ENCODE measurements around the gene UBE2C.

The UBE2C gene

GRCh38 chr20:45834797-45835161 is 22.3 kb downstream of the UBE2C start:
- Histone ChIP-seq H3K27me3 (ENCODE audit: control insufficient read depth, low read length) (peaks cover 23% of the 10 kb centered on the region), H3K9me3 (ENCODE audit: control insufficient read depth, insufficient read depth, low read length) (no peaks in the 10 kb centered on the region), H3K4me2 (ENCODE audit: low read length) (no peak overlapping the region), H3F3A (ENCODE audit: control insufficient read depth, insufficient read depth) (0 out of 2 replicates have a peak, but pooled peaks cover 2% of the 10 kb centered on the region), H3K4me1 (ENCODE audit: control insufficient read depth, low read length) (peaks cover 11% of the 10 kb centered on the region), H3K36me3 (ENCODE audit: control insufficient read depth, low read length) (no peaks in the 10 kb centered on the region), H3K27ac (ENCODE audit: low read depth, low read length) (no peak overlapping the region), H3K9me2 (replicated peaks; ENCODE audit: control insufficient read depth, low read length) (no peaks in the 10 kb centered on the region), H3K4me3 (ENCODE audit: low read length) (no peak overlapping the region), H4K20me1 (ENCODE audit: control insufficient read depth, insufficient read depth, low read depth, low read length) (no peaks in the 10 kb centered on the region), H3K79me2 (ENCODE audit: control insufficient read depth, low read length) (no peaks in the 10 kb centered on the region)
- TF ChIP-seq EZH2phosphoT487 (IDR thresholded peaks at IDR 0.05; ENCODE audit: borderline replicate concordance, low read length): no peak
- TF ChIP-seq CTCF (IDR thresholded peaks at IDR 0.05; ENCODE audit: low read depth, low read length, poor library complexity, severe bottlenecking): no peak

- peaks cover 11% of the 10 kb centered on the region for H3K4me1 ChIP-seq (ENCODE audit: control insufficient read depth, low read length)
- TF ChIP-seq CTCF (IDR thresholded peaks at IDR 0.05; ENCODE audit: low read depth, low read length, poor library complexity, severe bottlenecking): no peak
- no peak for TF ChIP-seq EZH2phosphoT487 (IDR thresholded peaks at IDR 0.05; ENCODE audit: borderline replicate concordance, low read length)
- no peak overlapping the region for H3K4me3 ChIP-seq (ENCODE audit: low read length)
- H3K36me3 ChIP-seq (ENCODE audit: control insufficient read depth, low read length): no peaks in the 10 kb centered on the region
- H3K27ac ChIP-seq (ENCODE audit: low read depth, low read length): no peak overlapping the region
- no peak overlapping the region for H3K4me2 ChIP-seq (ENCODE audit: low read length)
- H3K79me2 ChIP-seq (ENCODE audit: control insufficient read depth, low read length): no peaks in the 10 kb centered on the region
- H4K20me1 ChIP-seq (ENCODE audit: control insufficient read depth, insufficient read depth, low read depth, low read length): no peaks in the 10 kb centered on the region
- peaks cover 23% of the 10 kb centered on the region for H3K27me3 ChIP-seq (ENCODE audit: control insufficient read depth, low read length)
- 0 out of 2 replicates have a peak, but pooled peaks cover 2% of the 10 kb centered on the region for H3F3A ChIP-seq (ENCODE audit: control insufficient read depth, insufficient read depth)
- H3K9me2 ChIP-seq (replicated peaks; ENCODE audit: control insufficient read depth, low read length): no peaks in the 10 kb centered on the region
- H3K9me3 ChIP-seq (ENCODE audit: control insufficient read depth, insufficient read depth, low read length): no peaks in the 10 kb centered on the region
Measured at GRCh38 chr20:45835329-45835765, 22.9 kb downstream of the UBE2C start.

GRCh38 chr20:45835825-45836224 is 23.4 kb downstream of the UBE2C start:
- Histone ChIP-seq H3K9me2 (replicated peaks; ENCODE audit: control insufficient read depth, low read length) (no peaks in the 10 kb centered on the region), H3K36me3 (ENCODE audit: control insufficient read depth, low read length) (no peaks in the 10 kb centered on the region), H4K20me1 (ENCODE audit: control insufficient read depth, insufficient read depth, low read depth, low read length) (no peaks in the 10 kb centered on the region), H3K79me2 (ENCODE audit: control insufficient read depth, low read length) (no peaks in the 10 kb centered on the region), H3F3A (ENCODE audit: control insufficient read depth, insufficient read depth) (0 out of 2 replicates have a peak, but pooled peaks cover 2% of the 10 kb centered on the region), H3K27me3 (ENCODE audit: control insufficient read depth, low read length) (peaks cover 20% of the 10 kb centered on the region), H3K9me3 (ENCODE audit: control insufficient read depth, insufficient read depth, low read length) (no peaks in the 10 kb centered on the region), H3K4me1 (ENCODE audit: control insufficient read depth, low read length) (peaks cover 11% of the 10 kb centered on the region), H3K27ac (ENCODE audit: low read depth, low read length) (no peak overlapping the region), H3K4me3 (ENCODE audit: low read length) (no peak overlapping the region), H3K4me2 (ENCODE audit: low read length) (no peak overlapping the region)
- TF ChIP-seq CTCF (IDR thresholded peaks at IDR 0.05; ENCODE audit: low read depth, low read length, poor library complexity, severe bottlenecking): no peak
- no peak for TF ChIP-seq EZH2phosphoT487 (IDR thresholded peaks at IDR 0.05; ENCODE audit: borderline replicate concordance, low read length)

All from DOHH2 (cell line).